Smooth muscle cell of the brain vasculature (primary cell): ENCODE measurements around the gene APCS.

Source experiments
- DNase-seq: peaks from one replicate; pipeline ENCODE4 v3.0.0-alpha.2; 2012; ENCODE audit warnings: low read depth, low spot score

APCS gene

GRCh38 chr1:159587461-159587951 lies at the start of gene APCS:
Gene APCS, plus strand, starts transcription at chr1:159587826. Its CDS starts 96 bp downstream, at chr1:159587922.
- DNase-seq: no peak

- DNase-seq: no peak
These were observed 39.5 kb upstream of the APCS start for GRCh38 chr1:159548126-159548525.

GRCh38 chr1:159554261-159554660 lies 33.4 kb upstream of the APCS start:
- no peak for DNase-seq

GRCh38 chr1:159554696-159555095 lies 32.9 kb upstream of the APCS start:
- no peak for DNase-seq

GRCh38 chr1:159556931-159557369 lies 30.7 kb upstream of the APCS start:
- no peak for DNase-seq

- no peak for DNase-seq
These were observed 27.0 kb upstream of the APCS start for GRCh38 chr1:159560599-159560998.

- no peak for DNase-seq
These were observed 26.1 kb upstream of the APCS start for GRCh38 chr1:159561497-159561896.

GRCh38 chr1:159562680-159563079 lies 24.9 kb upstream of the APCS start:
- no peak for DNase-seq

GRCh38 chr1:159577446-159577845 lies 10.2 kb upstream of the APCS start:
- no peak for DNase-seq

GRCh38 chr1:159580340-159580739 lies 7.3 kb upstream of the APCS start:
- DNase-seq: no peak

GRCh38 chr1:159581422-159581821 lies 6.2 kb upstream of the APCS start:
- no peak for DNase-seq

- no peak for DNase-seq
These were observed 3.1 kb upstream of the APCS start for GRCh38 chr1:159584536-159584935.

- DNase-seq: no peak
These were observed 4.4 kb downstream of the APCS start for GRCh38 chr1:159591981-159592380.

- DNase-seq: no peak
These were observed 7.2 kb downstream of the APCS start for GRCh38 chr1:159594625-159595405.

- no peak for DNase-seq
These were observed 10.6 kb downstream of the APCS start for GRCh38 chr1:159598196-159598595.

- DNase-seq: no peak
These were observed 13.3 kb downstream of the APCS start for GRCh38 chr1:159600894-159601293.

GRCh38 chr1:159602501-159602999 lies 14.9 kb downstream of the APCS start:
- DNase-seq: no peak

- DNase-seq: no peak
These were observed 24.7 kb downstream of the APCS start for GRCh38 chr1:159612211-159612885.

GRCh38 chr1:159632922-159633321 lies 45.3 kb downstream of the APCS start:
- DNase-seq: no peak
